Adrenal gland (tissue), 5 donors: ENCODE results near the gene SPO11.

Source experiments
- POLR2A ChIP-seq, 2 donors: fragments of 450-650 bp; IDR thresholded peaks; one replicate each; pipeline ENCODE4 v1.6.1; 2017; ENCODE audit warnings: antibody characterized with exemption in 2 of 2, mild to moderate bottlenecking in 2 of 2, moderate library complexity in 1 of 2
- TF ChIP-seq, protein P1 (sequence below), 6 experiments: fragments of 450-650 bp in 4 of 6; fragments of 200-600 bp in 2 of 6; sonication (generic) in 1 of 6; IDR thresholded peaks; 1 replicate in 5 of 6; 2 replicates in 1 of 6; pipeline versions ENCODE4 v1.5.1 to v1.8.0; 2016 to 2021; ENCODE audit warnings: antibody characterized with exemption in 6 of 6, mild to moderate bottlenecking in 2 of 6, moderate library complexity in 1 of 6
- donor health status: DM: no; HTN: no; CAD: no.

DNA sequence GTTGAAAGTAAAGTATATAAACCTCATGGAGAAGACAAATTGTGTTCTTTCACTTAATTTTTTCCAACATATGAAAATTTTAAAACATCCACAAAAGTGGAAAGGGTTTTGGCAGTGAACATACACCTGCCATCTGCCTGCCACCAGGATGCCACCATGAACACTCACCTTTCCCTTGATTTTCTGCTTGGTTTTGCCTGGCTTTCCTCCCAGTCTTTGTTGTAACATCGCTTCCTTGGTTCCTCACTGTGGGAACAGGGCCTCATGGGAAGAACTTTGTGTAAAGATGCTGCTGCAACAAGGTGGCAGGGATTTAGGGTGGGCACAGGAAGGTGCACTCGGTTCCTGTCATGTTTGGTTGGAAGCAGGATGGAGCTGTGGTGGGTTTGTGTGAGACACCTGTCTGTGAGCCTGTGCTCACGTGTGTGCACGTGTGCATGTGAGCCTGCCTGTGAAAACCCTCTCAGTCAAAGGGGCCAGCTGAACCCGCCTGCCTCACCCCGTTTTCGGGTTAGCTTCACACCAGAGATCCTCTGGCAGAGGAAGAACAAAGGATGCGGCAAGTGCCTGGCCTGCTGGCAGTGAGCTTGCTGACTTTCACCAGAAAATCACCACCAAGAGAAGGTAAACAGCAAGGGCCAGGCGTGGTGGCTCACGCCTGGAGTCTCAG is 50.6 kb downstream of the SPO11 start:
- TF ChIP-seq, protein P1, sequence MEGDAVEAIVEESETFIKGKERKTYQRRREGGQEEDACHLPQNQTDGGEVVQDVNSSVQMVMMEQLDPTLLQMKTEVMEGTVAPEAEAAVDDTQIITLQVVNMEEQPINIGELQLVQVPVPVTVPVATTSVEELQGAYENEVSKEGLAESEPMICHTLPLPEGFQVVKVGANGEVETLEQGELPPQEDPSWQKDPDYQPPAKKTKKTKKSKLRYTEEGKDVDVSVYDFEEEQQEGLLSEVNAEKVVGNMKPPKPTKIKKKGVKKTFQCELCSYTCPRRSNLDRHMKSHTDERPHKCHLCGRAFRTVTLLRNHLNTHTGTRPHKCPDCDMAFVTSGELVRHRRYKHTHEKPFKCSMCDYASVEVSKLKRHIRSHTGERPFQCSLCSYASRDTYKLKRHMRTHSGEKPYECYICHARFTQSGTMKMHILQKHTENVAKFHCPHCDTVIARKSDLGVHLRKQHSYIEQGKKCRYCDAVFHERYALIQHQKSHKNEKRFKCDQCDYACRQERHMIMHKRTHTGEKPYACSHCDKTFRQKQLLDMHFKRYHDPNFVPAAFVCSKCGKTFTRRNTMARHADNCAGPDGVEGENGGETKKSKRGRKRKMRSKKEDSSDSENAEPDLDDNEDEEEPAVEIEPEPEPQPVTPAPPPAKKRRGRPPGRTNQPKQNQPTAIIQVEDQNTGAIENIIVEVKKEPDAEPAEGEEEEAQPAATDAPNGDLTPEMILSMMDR (IDR thresholded peaks at IDR 0.05), result no peak
- no peak for TF ChIP-seq POLR2A (IDR thresholded peaks at IDR 0.05)
